HEK293T (cell line): ENCODE measurements around the gene MBL2.
A peak's percentile ranks its signal among the peaks of the same experiment; 100 is the strongest.

Experiments
- CTCF ChIA-PET: fragments of 350-600 bp; formaldehyde crosslinking; extraction: SDS; loops from one replicate; lab custom pipeline; 2021; ENCODE audit warnings: antibody characterized with exemption, inconsistent platforms; lab: Yijun Ruan, JAX
- POLR2A ChIA-PET: fragments of 350-600 bp; formaldehyde crosslinking; extraction: SDS; loops from one replicate; lab custom pipeline; 2020; ENCODE audit warnings: antibody characterized with exemption, inconsistent platforms; lab: Yijun Ruan, JAX
- DNase-seq: peaks from one replicate; pipeline ENCODE4 v3.0.0; 2012; ENCODE audit warnings: mixed read lengths; ENCODE audit errors: extremely low spot score
- ARNT ChIP-seq: fragments of 450-650 bp; IDR thresholded peaks from 2 replicates; pipeline ENCODE4 v1.6.1; 2017; ENCODE audit warnings: mild to moderate bottlenecking
- BHLHE40 ChIP-seq: fragments of 450-650 bp; IDR thresholded peaks from 2 replicates; pipeline ENCODE4 v1.6.1; 2016; ENCODE audit warnings: mild to moderate bottlenecking, moderate library complexity, borderline replicate concordance
- CTBP1 ChIP-seq: fragments of 450-650 bp; IDR thresholded peaks from 2 replicates; pipeline ENCODE4 v1.6.1; 2016; ENCODE audit warnings: borderline replicate concordance
- ELF4 ChIP-seq: fragments of 450-650 bp; IDR thresholded peaks from 2 replicates; pipeline ENCODE4 v1.6.1; 2017; ENCODE audit warnings: antibody characterized with exemption
- FOXA1 ChIP-seq: fragments of 450-650 bp; IDR thresholded peaks from 2 replicates; pipeline ENCODE4 v1.6.1; 2016; ENCODE audit warnings: mild to moderate bottlenecking
- FOXK2 ChIP-seq: fragments of 450-650 bp; IDR thresholded peaks from 2 replicates; pipeline ENCODE4 v1.6.1; 2016; ENCODE audit warnings: mild to moderate bottlenecking
- FOXM1 ChIP-seq: fragments of 450-650 bp; IDR thresholded peaks from 2 replicates; pipeline ENCODE4 v1.6.1; 2017; ENCODE audit warnings: mild to moderate bottlenecking, borderline replicate concordance
- HDGF ChIP-seq: fragments of 450-650 bp; IDR thresholded peaks from 2 replicates; pipeline ENCODE4 v1.6.1; 2017; ENCODE audit warnings: antibody characterized with exemption, borderline replicate concordance
- L3MBTL2 ChIP-seq: fragments of 450-650 bp; conservative IDR thresholded peaks from 2 replicates; pipeline ENCODE4 v1.6.1; 2016; ENCODE audit warnings: mild to moderate bottlenecking
- LEF1 ChIP-seq: fragments of 450-650 bp; IDR thresholded peaks from 2 replicates; pipeline ENCODE4 v1.6.1; 2017; ENCODE audit warnings: mild to moderate bottlenecking, borderline replicate concordance
- NFRKB ChIP-seq: fragments of 450-650 bp; IDR thresholded peaks from 2 replicates; pipeline ENCODE4 v1.6.1; 2016; ENCODE audit warnings: mild to moderate bottlenecking, moderate library complexity
- PKNOX1 ChIP-seq: fragments of 450-650 bp; IDR thresholded peaks from 2 replicates; pipeline ENCODE4 v1.6.1; 2016
- SP1 ChIP-seq: fragments of 450-650 bp; IDR thresholded peaks from 2 replicates; pipeline ENCODE4 v1.6.1; 2017
- SUZ12 ChIP-seq: fragments of 450-650 bp; IDR thresholded peaks from 2 replicates; pipeline ENCODE4 v1.6.1; 2016; ENCODE audit warnings: mild to moderate bottlenecking
- TARDBP ChIP-seq: fragments of 450-650 bp; IDR thresholded peaks from 2 replicates; pipeline ENCODE4 v1.6.1; 2016
- ZNF384 ChIP-seq: fragments of 450-650 bp; IDR thresholded peaks from 2 replicates; pipeline ENCODE4 v1.6.1; 2016

Gene MBL2

GRCh38 chr10:52750629-52751028 lies 22.0 kb downstream of the MBL2 start:
- DNase-seq, result no peak
- TF ChIP-seq SP1, result no peak
- TF ChIP-seq BHLHE40, result no peak
- TF ChIP-seq FOXM1, result no peak
- no peak for TF ChIP-seq ZNF384
- no peak for TF ChIP-seq LEF1
- no peak for TF ChIP-seq SUZ12
- CTCF ChIA-PET, result no interaction called here
- POLR2A ChIA-PET, result no interaction called here

DNA sequence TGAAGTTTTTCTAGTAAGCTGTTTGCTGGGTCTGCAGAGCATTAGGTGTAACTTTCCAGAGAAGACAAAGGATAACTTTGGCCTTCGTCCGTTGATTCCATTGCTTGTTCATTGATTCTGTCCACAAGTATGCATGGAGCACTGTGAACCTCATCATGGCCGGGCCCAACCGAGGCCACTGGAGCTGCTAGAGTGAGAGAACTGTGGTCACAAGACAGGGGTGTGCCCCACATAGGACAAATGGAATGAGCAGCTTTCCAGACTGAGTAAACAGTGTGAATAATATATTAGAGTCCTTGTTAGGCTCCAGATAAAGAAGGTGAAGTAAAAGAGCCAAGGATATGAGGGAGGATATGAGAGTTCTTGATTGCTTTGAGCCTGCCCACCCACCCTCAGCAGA lies 24.9 kb downstream of the MBL2 start:
- TF ChIP-seq ELF4 (no peak), FOXM1 (no peak), HDGF (no peak), NFRKB (no peak), ARNT (no peak), BHLHE40 (no peak), L3MBTL2 (no peak), CTBP1 (no peak)
- DNase-seq, result no peak
- ChIA-PET CTCF (interaction anchor here (5.2 kb wide), 1 partner anchor 32 kb away, joined by 24 read pairs; no protein-coding TSS in a partner anchor), POLR2A (no interaction called here)

DNA sequence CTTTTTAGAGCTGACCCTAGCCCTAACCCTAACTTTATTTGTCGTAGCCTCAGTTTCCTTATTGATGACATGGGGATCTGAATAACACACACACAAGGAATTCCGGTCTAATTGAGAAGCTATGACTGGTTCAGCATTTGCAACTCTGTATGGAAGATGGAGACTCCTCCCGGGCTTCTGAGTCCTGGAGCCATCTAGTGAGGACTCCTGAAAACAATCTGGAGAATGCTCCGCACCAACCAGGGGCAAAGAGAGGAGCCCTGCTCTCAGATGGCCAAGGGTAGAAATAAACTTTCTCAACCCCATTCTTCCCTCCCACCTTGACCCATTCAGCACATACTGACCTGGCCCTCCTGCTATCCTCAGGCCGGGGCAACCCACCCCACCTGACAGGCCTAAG lies 26.4 kb downstream of the MBL2 start:
- ChIA-PET CTCF (interaction anchor here (0.7 to 5.2 kb wide), 2 partner anchors 34 to 172 kb away, joined by 3 to 24 read pairs; no protein-coding TSS in a partner anchor), POLR2A (no interaction called here)
- TF ChIP-seq BHLHE40 (no peak), TARDBP (no peak), HDGF (no peak), SUZ12 (no peak), ARNT (no peak), FOXM1 (no peak), LEF1 (no peak), ELF4 (no peak)
- no peak for DNase-seq

DNA sequence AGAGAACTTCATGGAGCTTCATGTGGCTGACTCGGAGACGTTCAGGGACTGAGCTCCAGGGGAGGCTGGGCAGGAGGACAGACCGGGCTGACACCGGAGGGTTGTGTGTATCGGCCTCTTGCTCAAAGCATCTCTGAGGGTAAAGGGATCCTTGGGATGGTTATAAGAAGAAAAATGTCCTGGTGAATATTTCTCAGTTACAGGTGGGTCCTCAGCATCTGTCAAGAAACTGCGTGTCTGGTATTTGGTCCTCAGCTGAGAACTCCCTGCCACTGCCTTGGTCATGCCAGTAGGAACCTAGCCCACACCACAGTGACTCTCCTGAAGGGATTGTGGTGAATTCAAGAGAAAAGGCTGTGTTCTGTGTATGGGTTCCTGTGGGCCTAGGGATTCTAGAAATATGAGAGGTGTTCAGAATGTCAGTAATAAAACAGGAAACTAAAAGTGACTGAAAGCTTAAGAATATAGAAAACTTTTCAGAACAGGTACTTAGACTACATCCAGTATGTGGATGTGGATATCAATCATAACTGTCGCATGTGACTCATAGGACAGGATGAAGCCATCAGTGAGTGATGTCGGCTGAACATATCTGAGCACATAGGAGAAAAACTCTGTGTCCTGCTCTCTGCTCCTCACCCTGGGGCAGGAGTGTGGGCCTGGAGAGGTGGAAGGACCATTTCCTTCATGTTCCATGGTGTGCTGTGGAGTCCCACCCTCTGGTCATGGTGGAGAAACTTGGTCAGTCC lies 28.4 kb downstream of the MBL2 start:
- POLR2A ChIA-PET, result no interaction called here
- no peak for DNase-seq
- TF ChIP-seq TARDBP (no peak), PKNOX1 (peak; percentile 29; the same call in 1 of the 2 replicates), HDGF (no peak)
- CTCF ChIA-PET, result interaction anchor here (1.2 kb wide), 1 partner anchor 36 kb away, joined by 5 read pairs; no protein-coding TSS in a partner anchor

GRCh38 chr10:52742731-52743130 lies 29.9 kb downstream of the MBL2 start:
- no peak for DNase-seq
- TF ChIP-seq SP1, result no peak
- no peak for TF ChIP-seq FOXA1
- no peak for TF ChIP-seq ELF4
- TF ChIP-seq FOXK2, result no peak
- no peak for TF ChIP-seq CTBP1
- no peak for TF ChIP-seq L3MBTL2
- no peak for TF ChIP-seq PKNOX1

DNA sequence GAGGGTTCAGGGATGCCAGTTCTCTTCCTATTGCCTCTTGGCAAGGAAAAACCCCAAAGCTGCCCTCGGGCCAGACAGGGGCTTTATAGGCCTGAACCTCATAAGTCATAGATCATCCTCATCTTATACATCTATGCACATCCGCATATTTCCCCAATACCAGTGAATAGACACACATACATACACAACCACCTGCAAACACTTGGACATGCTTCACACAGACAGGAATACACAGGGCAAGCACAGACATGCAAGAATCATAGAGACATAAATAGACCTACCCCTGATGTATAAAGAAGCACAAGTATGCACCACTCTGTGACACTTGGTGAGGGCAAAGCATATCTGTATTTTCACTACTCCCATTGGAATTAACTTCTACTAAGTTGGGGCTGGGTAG lies 30.7 kb downstream of the MBL2 start:
- POLR2A ChIA-PET, result no interaction called here
- CTCF ChIA-PET, result interaction anchor here (0.6 to 3.6 kb wide), 7 partner anchors 22 to 434 kb away, joined by 3 to 29 read pairs (median 7); no protein-coding TSS in a partner anchor
- DNase-seq, result no peak
- no peak for TF ChIP-seq SUZ12
- no peak for TF ChIP-seq ARNT
- TF ChIP-seq L3MBTL2, result no peak
- TF ChIP-seq HDGF, result no peak
- TF ChIP-seq ELF4, result no peak

More at GRCh38 chr10:52742731-52743130, 29.9 kb downstream of the MBL2 start:
- POLR2A ChIA-PET, result no interaction called here
- CTCF ChIA-PET, result interaction anchor here (0.5 to 3.6 kb wide), 2 partner anchors 36 to 93 kb away, joined by 3 to 29 read pairs; no protein-coding TSS in a partner anchor

DNA sequence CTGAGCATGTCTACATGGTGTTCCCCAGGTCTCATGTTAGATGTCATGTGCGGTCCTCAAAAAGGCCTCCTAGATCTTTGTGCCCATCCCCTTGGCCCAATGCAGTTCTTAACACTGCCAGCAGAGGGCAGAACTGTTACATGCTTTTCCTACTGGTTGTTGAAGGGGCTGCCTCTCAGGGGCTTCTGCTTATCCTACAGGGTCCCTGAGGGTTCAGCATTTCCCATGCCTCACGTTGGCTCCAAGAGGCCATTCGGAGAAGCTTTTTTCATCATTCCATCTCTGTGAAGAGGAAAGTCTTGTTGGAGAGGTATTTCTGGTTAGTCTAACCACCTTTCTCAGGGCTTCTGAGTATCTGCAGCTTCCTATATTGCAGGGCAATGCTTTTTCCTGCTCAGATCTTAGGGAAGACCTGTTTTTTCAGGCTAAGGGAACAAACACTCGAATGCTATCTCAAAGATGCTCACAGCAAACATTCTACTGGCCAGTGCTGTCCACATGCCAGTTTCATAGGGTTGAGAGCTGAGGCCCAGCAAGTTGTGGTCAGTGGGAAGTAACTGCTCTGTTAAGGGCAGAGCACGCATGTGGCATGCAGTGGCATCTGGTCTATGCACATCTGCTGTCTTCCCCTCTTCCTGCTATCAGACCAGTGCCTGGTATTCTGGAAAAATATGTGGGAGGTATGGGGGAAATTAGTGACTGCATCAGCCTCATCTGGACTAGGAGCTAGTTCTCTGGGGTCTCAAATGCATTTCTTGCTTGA lies 31.5 kb downstream of the MBL2 start:
- POLR2A ChIA-PET, result interaction anchor here (0.8 kb wide), 1 partner anchor 40 kb away, joined by 3 read pairs; no protein-coding TSS in a partner anchor
- TF ChIP-seq FOXA1, result no peak
- no peak for TF ChIP-seq SUZ12
- no peak for TF ChIP-seq ZNF384
- no peak for TF ChIP-seq PKNOX1
- TF ChIP-seq FOXM1, result no peak
- TF ChIP-seq FOXK2, result no peak
- TF ChIP-seq ARNT, result no peak
- no peak for TF ChIP-seq HDGF
- peak; percentile 85 for DNase-seq
- CTCF ChIA-PET, result interaction anchor here (0.6 to 3.6 kb wide), 12 partner anchors 8 to 444 kb away, joined by 3 to 29 read pairs (median 4); no protein-coding TSS in a partner anchor
